ENCODE measurements around the gene VAMP5.

GRCh38 chr2:85554980-85555612 is 29.1 kb upstream of the VAMP5 start:
- no peak for TF ChIP-seq SPI1 (IDR thresholded peaks at IDR 0.05; ENCODE audit: borderline replicate concordance, low read depth, low read length)
- no peak for TF ChIP-seq FOS (IDR thresholded peaks at IDR 0.05; ENCODE audit: extremely low read depth, insufficient read length)
- no peak for TF ChIP-seq FOXM1 (IDR thresholded peaks at IDR 0.05; ENCODE audit: low read depth)
- TF ChIP-seq FOXM1 (CRISPR knock-in tag; IDR thresholded peaks at IDR 0.05; ENCODE audit: low read depth) = no peak
- no peak for TF ChIP-seq POLR2AphosphoS5 (IDR thresholded peaks at IDR 0.05; ENCODE audit: control insufficient read depth, insufficient read depth, low read depth, low read length)
- TF ChIP-seq EP300 (IDR thresholded peaks at IDR 0.05; ENCODE audit: low read length) = no peak
- no peak for TF ChIP-seq ARID1B (IDR thresholded peaks at IDR 0.05)
- no peak for TF ChIP-seq ZNF263 (CRISPR knock-in tag; IDR thresholded peaks at IDR 0.05; ENCODE audit: borderline replicate concordance)

Data from K562 (cell line).